ENCODE results near the gene ARPC5.

GRCh38 chr1:183588827-183589226 lies 46.8 kb downstream of the ARPC5 start:
- TF ChIP-seq CTCF (IDR thresholded peaks at IDR 0.05; ENCODE audit: low read depth, low read length) (no peak), POLR2A (IDR thresholded peaks at IDR 0.05; ENCODE audit: extremely low read depth, insufficient read length) (no peak)
- TF ChIP-seq, protein P1, sequence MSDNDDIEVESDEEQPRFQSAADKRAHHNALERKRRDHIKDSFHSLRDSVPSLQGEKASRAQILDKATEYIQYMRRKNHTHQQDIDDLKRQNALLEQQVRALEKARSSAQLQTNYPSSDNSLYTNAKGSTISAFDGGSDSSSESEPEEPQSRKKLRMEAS (IDR thresholded peaks at IDR 0.05; ENCODE audit: low read depth, low read length) = no peak
